Measurements from ENCODE around the gene PDXDC1. TPM values are rescaled to one million over a fixed set of nuclear protein-coding genes. Genes with fewer than 3 reads are reported as not detected.
"Not testable (repeated sequence)": the region's sequence is repeated elsewhere in the genome, so short reads cannot be mapped to it uniquely, and the experiment has no call there.

PDXDC1 gene
- polyA plus RNA-seq, 6 donors from 2014 or later: 24.1 to 38.6 (median 31.4) TPM

- not testable (repeated sequence) for H3K27me3 Mint-ChIP-seq; H3K4me3 Mint-ChIP-seq; H3K36me3 Mint-ChIP-seq; DNase-seq; H3K4me1 Mint-ChIP-seq; H3K9me3 Mint-ChIP-seq; H3K27ac Mint-ChIP-seq; ATAC-seq (ENCODE audit: low read depth in 2 of 2)
Measured at GRCh38 chr16:15135483-15136360, 160.9 kb downstream of the PDXDC1 start.

- H3K36me3 Mint-ChIP-seq; H3K9me3 Mint-ChIP-seq; H3K4me3 Mint-ChIP-seq; H3K4me1 Mint-ChIP-seq; H3K27ac Mint-ChIP-seq; H3K27me3 Mint-ChIP-seq; DNase-seq; ATAC-seq (ENCODE audit: low read depth in 2 of 2): not testable (repeated sequence)
Measured at GRCh38 chr16:15137514-15137913, 162.7 kb downstream of the PDXDC1 start.

- not testable (repeated sequence) for H3K9me3 Mint-ChIP-seq; ATAC-seq (ENCODE audit: low read depth in 2 of 2); DNase-seq; H3K27me3 Mint-ChIP-seq; H3K27ac Mint-ChIP-seq; H3K4me1 Mint-ChIP-seq; H3K36me3 Mint-ChIP-seq; H3K4me3 Mint-ChIP-seq
Measured at GRCh38 chr16:15140444-15141365, 165.9 kb downstream of the PDXDC1 start.

GRCh38 chr16:15141586-15141985 lies 166.8 kb downstream of the PDXDC1 start:
- Mint-ChIP-seq H3K27me3 (no peaks in the 10 kb centered on the region), H3K36me3 (no peaks in the 10 kb centered on the region), H3K4me3 (no peak overlapping the region), H3K4me1 (peaks cover 0 to 6% (median 5%) of the 10 kb centered on the region in 3 donors), H3K27ac (no peak overlapping the region), H3K9me3 (no peaks in the 10 kb centered on the region)
- ATAC-seq (ENCODE audit: low read depth in 2 of 2) (no peak), DNase-seq (no peak)

GRCh38 chr16:15142107-15142890 lies 167.5 kb downstream of the PDXDC1 start:
- not testable (repeated sequence) for H3K27me3 Mint-ChIP-seq; ATAC-seq (ENCODE audit: low read depth in 2 of 2); H3K27ac Mint-ChIP-seq; H3K4me1 Mint-ChIP-seq; H3K4me3 Mint-ChIP-seq; H3K9me3 Mint-ChIP-seq; DNase-seq; H3K36me3 Mint-ChIP-seq

- not testable (repeated sequence) for H3K27ac Mint-ChIP-seq; H3K27me3 Mint-ChIP-seq; H3K9me3 Mint-ChIP-seq; H3K4me3 Mint-ChIP-seq; H3K4me1 Mint-ChIP-seq; ATAC-seq (ENCODE audit: low read depth in 2 of 2); DNase-seq; H3K36me3 Mint-ChIP-seq
Measured at GRCh38 chr16:15142891-15143600, 168.2 kb downstream of the PDXDC1 start.

- not testable (repeated sequence) for H3K4me1 Mint-ChIP-seq; ATAC-seq (ENCODE audit: low read depth in 2 of 2); H3K9me3 Mint-ChIP-seq
Measured at GRCh38 chr16:15143601-15144091, 168.8 kb downstream of the PDXDC1 start.

GRCh38 chr16:15144092-15144631 lies 169.3 kb downstream of the PDXDC1 start:
- H3K36me3 Mint-ChIP-seq; H3K9me3 Mint-ChIP-seq; H3K27me3 Mint-ChIP-seq; H3K4me3 Mint-ChIP-seq; H3K4me1 Mint-ChIP-seq; ATAC-seq (ENCODE audit: low read depth in 2 of 2); DNase-seq: not testable (repeated sequence)
- H3K27ac Mint-ChIP-seq: peak overlapping the region in 1 of 6 donors; percentile 36

More at GRCh38 chr16:15143601-15144091, 168.8 kb downstream of the PDXDC1 start:
- DNase-seq, H3K27me3 Mint-ChIP-seq, H3K36me3 Mint-ChIP-seq, H3K4me3 Mint-ChIP-seq, H3K27ac Mint-ChIP-seq: not testable (repeated sequence)

- peak overlapping the region in 1 of 6 donors; percentile 21 for H3K27ac Mint-ChIP-seq
- DNase-seq; H3K9me3 Mint-ChIP-seq; H3K4me1 Mint-ChIP-seq; H3K36me3 Mint-ChIP-seq; H3K27me3 Mint-ChIP-seq; ATAC-seq (ENCODE audit: low read depth in 2 of 2): not testable (repeated sequence)
- peak overlapping the region in 1 of 8 donors; percentile 66 for H3K4me3 Mint-ChIP-seq
Measured at GRCh38 chr16:15144781-15145417, 170.1 kb downstream of the PDXDC1 start.

GRCh38 chr16:15145418-15146263 lies 170.8 kb downstream of the PDXDC1 start:
- ATAC-seq (ENCODE audit: low read depth in 2 of 2); H3K27me3 Mint-ChIP-seq; H3K4me1 Mint-ChIP-seq; H3K9me3 Mint-ChIP-seq; H3K27ac Mint-ChIP-seq; H3K36me3 Mint-ChIP-seq; DNase-seq: not testable (repeated sequence)
- peak overlapping the region in 2 of 8 donors; percentile 29 to 56 for H3K4me3 Mint-ChIP-seq

- H3K36me3 Mint-ChIP-seq; ATAC-seq (ENCODE audit: low read depth in 2 of 2); H3K9me3 Mint-ChIP-seq; H3K27me3 Mint-ChIP-seq; DNase-seq; H3K4me1 Mint-ChIP-seq; H3K27ac Mint-ChIP-seq: not testable (repeated sequence)
- H3K4me3 Mint-ChIP-seq: peak overlapping the region in 1 of 8 donors; percentile 29
Measured at GRCh38 chr16:15146264-15146662, 171.4 kb downstream of the PDXDC1 start.

All from naive B cell (primary cell).